AG04450 (cell line): Measurements from ENCODE around the gene ZNF678. TPM values are rescaled to one million over a fixed set of nuclear protein-coding genes. Genes with fewer than 3 reads are reported as not detected.
"Not testable (repeated sequence)": the region's sequence is repeated elsewhere in the genome, so short reads cannot be mapped to it uniquely, and the experiment has no call there.

ENCODE experiments used
- CTCF ChIA-PET: fragments of 300-600, 350-600 bp; formaldehyde crosslinking; extraction: SDS; loops from one replicate; lab custom pipeline; 2022; ENCODE audit warnings: antibody characterized with exemption, inconsistent platforms; lab: Charles Lee
- POLR2A ChIA-PET: fragments of 350-600 bp; formaldehyde crosslinking; extraction: SDS; loops from one replicate; lab custom pipeline; 2021; ENCODE audit warnings: antibody characterized with exemption, inconsistent platforms; lab: Yijun Ruan, JAX
- DNase-seq: peaks from one replicate; pipeline ENCODE4 v3.0.0-alpha.2; 2011; ENCODE audit warnings: low read depth, low spot score
- H3K27ac ChIP-seq: one replicate; pipeline ENCODE4 v1.5.1; 2012; ENCODE audit warnings: low read depth, low read length, control low read depth
- H3K27me3 ChIP-seq: one replicate; pipeline ENCODE4 v1.6.0; 2012; ENCODE audit warnings: low read length; ENCODE audit not compliant: control insufficient read depth, insufficient read depth
- H3K4me3 ChIP-seq: 2 replicates; pipeline ENCODE4 v1.5.1; 2011; ENCODE audit warnings: mild to moderate bottlenecking, low read depth, low read length, control low read depth
- H3K9me3 ChIP-seq: 2 replicates; pipeline ENCODE4 v1.5.1; 2012; ENCODE audit warnings: low read length; ENCODE audit not compliant: control insufficient read depth, insufficient read depth
- CTCF ChIP-seq: IDR thresholded peaks from 2 replicates; pipeline ENCODE4 v1.5.1; 2011; ENCODE audit warnings: low read depth, low read length, control low read depth, inconsistent platforms
- polyA plus RNA-seq: library from polyadenylated mRNA; depleted of rRNA; stranded (reverse); fragments of >200 nt; gene quantifications from 2 replicates; pipeline ENCODE4 v1.2.3, GENCODE V29; 2011

Gene ZNF678
- polyA plus RNA-seq, 1 experiment: 3.7 TPM

DNA sequence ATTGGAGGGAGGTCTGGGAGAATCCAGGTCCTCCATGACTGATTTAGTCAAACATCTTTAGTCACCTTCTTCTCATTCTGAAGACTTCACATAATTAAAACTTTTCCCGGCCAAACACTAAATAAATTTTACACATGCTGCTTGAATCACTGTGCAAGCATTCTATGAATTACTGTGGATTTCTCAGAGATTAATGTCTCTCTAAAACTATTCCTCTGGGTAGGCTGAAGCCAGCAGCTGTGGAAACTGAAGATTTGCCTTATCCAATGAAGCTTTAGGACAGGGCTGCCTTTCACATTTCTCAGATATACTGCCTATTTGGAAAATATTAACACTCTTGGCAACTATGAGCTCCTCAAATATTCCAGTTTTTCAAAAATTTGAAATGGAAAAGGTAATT lies 110.1 kb downstream of the ZNF678 start:
- DNase-seq: no peak
- peaks cover 13% of the 10 kb centered on the region for H3K9me3 ChIP-seq
- no peak overlapping the region for H3K4me3 ChIP-seq
- ChIA-PET POLR2A (no interaction called here), CTCF (no interaction called here)
- no peak for TF ChIP-seq CTCF
- H3K27ac ChIP-seq: no peak overlapping the region
- no peaks in the 10 kb centered on the region for H3K27me3 ChIP-seq

- CTCF ChIA-PET: no interaction called here
- no peak overlapping the region for H3K27ac ChIP-seq
- H3K27me3 ChIP-seq: no peaks in the 10 kb centered on the region
- H3K4me3 ChIP-seq: no peak overlapping the region
- TF ChIP-seq CTCF: no peak
- peaks cover 5% of the 10 kb centered on the region; the same call in 1 of the 2 replicates for H3K9me3 ChIP-seq
- POLR2A ChIA-PET: no interaction called here
- no peak for DNase-seq
Observed at GRCh38 chr1:227685807-227686206, 122.5 kb downstream of the ZNF678 start.

GRCh38 chr1:227697321-227697864 lies 134.0 kb downstream of the ZNF678 start:
- Histone ChIP-seq H3K4me3 (no peak overlapping the region), H3K9me3 (peaks cover 10% of the 10 kb centered on the region; the same call in 1 of the 2 replicates), H3K27me3 (no peaks in the 10 kb centered on the region), H3K27ac (no peak overlapping the region)
- CTCF ChIA-PET: no interaction called here
- DNase-seq: no peak
- POLR2A ChIA-PET: no interaction called here
- TF ChIP-seq CTCF: no peak

DNA sequence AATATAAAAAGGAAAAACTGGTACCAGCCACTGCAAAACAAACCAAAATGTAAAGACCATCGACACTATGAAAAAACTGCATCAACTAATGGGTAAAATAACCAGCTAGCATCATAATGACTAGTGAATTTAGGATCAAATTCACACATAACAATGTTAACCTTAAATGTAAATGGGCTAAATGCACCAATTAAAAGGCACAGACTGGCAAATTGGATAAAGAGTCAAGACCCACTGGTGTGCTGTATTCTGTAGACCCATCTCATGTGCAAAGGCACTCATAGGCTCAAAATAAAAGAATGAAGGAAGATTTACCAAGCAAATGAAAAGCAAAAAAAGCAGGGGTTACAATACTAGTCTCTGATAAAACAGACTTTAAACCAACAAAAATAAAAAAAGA lies 138.3 kb downstream of the ZNF678 start:
- H3K9me3 ChIP-seq, DNase-seq, H3K27ac ChIP-seq, POLR2A ChIA-PET, CTCF ChIA-PET, H3K4me3 ChIP-seq, H3K27me3 ChIP-seq: not testable (repeated sequence)

DNA sequence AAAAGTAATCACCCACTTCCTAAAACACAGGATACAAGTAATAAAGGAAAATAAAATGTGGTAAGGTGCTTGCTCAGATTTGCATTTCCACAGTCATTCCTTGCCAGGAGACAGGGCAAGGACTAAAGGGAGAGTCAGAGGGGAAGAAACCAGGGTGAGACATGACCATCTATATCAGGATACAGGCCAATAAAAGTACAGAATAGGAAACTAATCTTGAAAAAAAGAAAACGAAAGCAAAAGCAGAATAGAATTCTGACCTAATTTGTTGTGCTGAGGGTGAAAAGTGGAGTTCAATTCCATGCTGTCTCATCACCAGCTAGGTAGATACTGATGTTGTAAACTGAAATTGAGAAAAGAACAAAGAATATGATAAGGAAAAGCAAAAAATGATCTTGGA lies 144.5 kb downstream of the ZNF678 start:
- H3K9me3 ChIP-seq: no peaks in the 10 kb centered on the region
- no peaks in the 10 kb centered on the region for H3K27me3 ChIP-seq
- CTCF ChIA-PET: no interaction called here
- no peak for DNase-seq
- POLR2A ChIA-PET: no interaction called here
- TF ChIP-seq CTCF: no peak
- H3K4me3 ChIP-seq: no peak overlapping the region
- H3K27ac ChIP-seq: no peak overlapping the region
